HEK293T (cell line): ENCODE measurements around the gene NBPF12.
"Not testable (repeated sequence)": the region's sequence is repeated elsewhere in the genome, so short reads cannot be mapped to it uniquely, and the experiment has no call there.

Source experiments
- ARNT ChIP-seq: fragments of 450-650 bp; IDR thresholded peaks from 2 replicates; pipeline ENCODE4 v1.6.1; 2017; ENCODE audit warnings: mild to moderate bottlenecking
- BHLHE40 ChIP-seq: fragments of 450-650 bp; IDR thresholded peaks from 2 replicates; pipeline ENCODE4 v1.6.1; 2016; ENCODE audit warnings: mild to moderate bottlenecking, moderate library complexity, borderline replicate concordance
- ELF4 ChIP-seq: fragments of 450-650 bp; IDR thresholded peaks from 2 replicates; pipeline ENCODE4 v1.6.1; 2017; ENCODE audit warnings: antibody characterized with exemption
- FOXA1 ChIP-seq: fragments of 450-650 bp; IDR thresholded peaks from 2 replicates; pipeline ENCODE4 v1.6.1; 2016; ENCODE audit warnings: mild to moderate bottlenecking
- FOXK2 ChIP-seq: fragments of 450-650 bp; IDR thresholded peaks from 2 replicates; pipeline ENCODE4 v1.6.1; 2016; ENCODE audit warnings: mild to moderate bottlenecking
- FOXM1 ChIP-seq: fragments of 450-650 bp; IDR thresholded peaks from 2 replicates; pipeline ENCODE4 v1.6.1; 2017; ENCODE audit warnings: mild to moderate bottlenecking, borderline replicate concordance
- L3MBTL2 ChIP-seq: fragments of 450-650 bp; conservative IDR thresholded peaks from 2 replicates; pipeline ENCODE4 v1.6.1; 2016; ENCODE audit warnings: mild to moderate bottlenecking
- LEF1 ChIP-seq: fragments of 450-650 bp; IDR thresholded peaks from 2 replicates; pipeline ENCODE4 v1.6.1; 2017; ENCODE audit warnings: mild to moderate bottlenecking, borderline replicate concordance
- NFRKB ChIP-seq: fragments of 450-650 bp; IDR thresholded peaks from 2 replicates; pipeline ENCODE4 v1.6.1; 2016; ENCODE audit warnings: mild to moderate bottlenecking, moderate library complexity
- PKNOX1 ChIP-seq: fragments of 450-650 bp; IDR thresholded peaks from 2 replicates; pipeline ENCODE4 v1.6.1; 2016
- SP1 ChIP-seq: fragments of 450-650 bp; IDR thresholded peaks from 2 replicates; pipeline ENCODE4 v1.6.1; 2017
- SUZ12 ChIP-seq: fragments of 450-650 bp; IDR thresholded peaks from 2 replicates; pipeline ENCODE4 v1.6.1; 2016; ENCODE audit warnings: mild to moderate bottlenecking
- TARDBP ChIP-seq: fragments of 450-650 bp; IDR thresholded peaks from 2 replicates; pipeline ENCODE4 v1.6.1; 2016
- ZNF384 ChIP-seq: fragments of 450-650 bp; IDR thresholded peaks from 2 replicates; pipeline ENCODE4 v1.6.1; 2016

- not testable (repeated sequence) for TF ChIP-seq FOXK2, SUZ12, FOXA1, LEF1, SP1, PKNOX1, FOXM1, TARDBP, ZNF384, ARNT, ELF4, BHLHE40, L3MBTL2, NFRKB
Measured at GRCh38 chr1:146985855-146986254, 47.7 kb downstream of the NBPF12 start.
